Measurements from ENCODE around the gene RTN3. TPM values are rescaled to one million over a fixed set of nuclear protein-coding genes. Genes with fewer than 3 reads are reported as not detected.

The RTN3 gene
- polyA plus RNA-seq, 3 donors: 123 to 341 (median 232) TPM

DNA sequence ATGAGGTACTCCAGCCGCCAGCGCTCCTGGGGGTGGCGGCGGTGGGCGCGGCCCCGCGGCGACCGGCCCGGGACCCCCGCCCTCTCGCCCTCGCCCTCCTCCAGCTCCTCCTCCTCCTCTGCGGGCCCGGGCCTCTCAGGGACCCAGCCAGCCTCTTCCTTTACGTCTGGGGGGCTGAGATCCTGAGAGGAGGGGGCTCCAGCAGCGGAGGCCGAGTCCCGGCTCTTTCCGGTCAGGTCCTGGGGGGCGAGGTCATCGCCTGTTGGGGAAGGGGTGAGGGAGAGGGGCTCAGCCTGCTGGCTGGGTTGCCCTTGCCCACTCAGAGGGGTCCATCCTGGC is 83.0 kb downstream of the RTN3 start:
- intact Hi-C loops (cut with micrococcal nuclease): loop anchor here in 1 of 2 donors (10.0 kb wide), 1 partner anchor 380 kb away; no protein-coding TSS in a partner anchor
- Histone ChIP-seq H2AFZ (ENCODE audit: insufficient read depth, low read depth, low read length, poor library complexity, severe bottlenecking) (no peak overlapping the region), H3K27me3 (ENCODE audit: control insufficient read depth in 2 of 2, insufficient read depth in 2 of 2, low read length in 2 of 2) (peaks cover 0 to 2% of the 10 kb centered on the region in 2 donors), H3K4me3 (replicated peaks in 1 of 3; ENCODE audit: low read depth in 2 of 3, low read length in 3 of 3) (no peak overlapping the region), H4K20me1 (ENCODE audit: insufficient read depth, low read length) (peaks cover 22% of the 10 kb centered on the region), H3K79me2 (ENCODE audit: insufficient read depth, low read length) (no peaks in the 10 kb centered on the region), H3K9ac (ENCODE audit: insufficient read depth, low read length, poor library complexity, severe bottlenecking) (no peak overlapping the region), H3K36me3 (replicated peaks in 1 of 2; ENCODE audit: control insufficient read depth in 1 of 2, insufficient read depth in 2 of 2, low read length in 2 of 2) (peaks cover 13 to 19% of the 10 kb centered on the region in 2 donors), H3K4me1 (ENCODE audit: control insufficient read depth in 1 of 2, insufficient read depth in 2 of 2, low read length in 2 of 2) (peaks cover 7 to 18% of the 10 kb centered on the region in 2 donors), H3K4me2 (replicated peaks; ENCODE audit: extremely low read depth, low read length, poor library complexity, severe bottlenecking) (no peak overlapping the region), H3K9me3 (replicated peaks in 1 of 2; ENCODE audit: control insufficient read depth in 1 of 2, insufficient read depth in 1 of 2, low read length in 2 of 2) (no peaks in the 10 kb centered on the region), H3K27ac (ENCODE audit: low read depth in 1 of 2, low read length in 2 of 2) (no peak overlapping the region)
- peaks cover 2 to 12% (median 2%) of the 10 kb centered on the region in 3 donors for H3K27me3 Mint-ChIP-seq (ENCODE audit: low read depth in 3 of 3)
- no peak overlapping the region for H3K4me3 Mint-ChIP-seq
- H3K36me3 Mint-ChIP-seq: peaks cover 8 to 10% of the 10 kb centered on the region in 2 donors
- peaks cover 0 to 5% (median 0%) of the 10 kb centered on the region in 7 donors for H3K9me3 Mint-ChIP-seq
- TF ChIP-seq, protein P1, sequence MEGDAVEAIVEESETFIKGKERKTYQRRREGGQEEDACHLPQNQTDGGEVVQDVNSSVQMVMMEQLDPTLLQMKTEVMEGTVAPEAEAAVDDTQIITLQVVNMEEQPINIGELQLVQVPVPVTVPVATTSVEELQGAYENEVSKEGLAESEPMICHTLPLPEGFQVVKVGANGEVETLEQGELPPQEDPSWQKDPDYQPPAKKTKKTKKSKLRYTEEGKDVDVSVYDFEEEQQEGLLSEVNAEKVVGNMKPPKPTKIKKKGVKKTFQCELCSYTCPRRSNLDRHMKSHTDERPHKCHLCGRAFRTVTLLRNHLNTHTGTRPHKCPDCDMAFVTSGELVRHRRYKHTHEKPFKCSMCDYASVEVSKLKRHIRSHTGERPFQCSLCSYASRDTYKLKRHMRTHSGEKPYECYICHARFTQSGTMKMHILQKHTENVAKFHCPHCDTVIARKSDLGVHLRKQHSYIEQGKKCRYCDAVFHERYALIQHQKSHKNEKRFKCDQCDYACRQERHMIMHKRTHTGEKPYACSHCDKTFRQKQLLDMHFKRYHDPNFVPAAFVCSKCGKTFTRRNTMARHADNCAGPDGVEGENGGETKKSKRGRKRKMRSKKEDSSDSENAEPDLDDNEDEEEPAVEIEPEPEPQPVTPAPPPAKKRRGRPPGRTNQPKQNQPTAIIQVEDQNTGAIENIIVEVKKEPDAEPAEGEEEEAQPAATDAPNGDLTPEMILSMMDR (IDR thresholded peaks at IDR 0.05): no peak
- peaks cover 9% of the 10 kb centered on the region for H3K4me1 Mint-ChIP-seq
- H3K27ac Mint-ChIP-seq: no peak overlapping the region
- WGBS (ENCODE audit: insufficient coverage): over 99% methylated on average over 18 of the region's 23 CpGs
- DNase-seq: no peak

DNA sequence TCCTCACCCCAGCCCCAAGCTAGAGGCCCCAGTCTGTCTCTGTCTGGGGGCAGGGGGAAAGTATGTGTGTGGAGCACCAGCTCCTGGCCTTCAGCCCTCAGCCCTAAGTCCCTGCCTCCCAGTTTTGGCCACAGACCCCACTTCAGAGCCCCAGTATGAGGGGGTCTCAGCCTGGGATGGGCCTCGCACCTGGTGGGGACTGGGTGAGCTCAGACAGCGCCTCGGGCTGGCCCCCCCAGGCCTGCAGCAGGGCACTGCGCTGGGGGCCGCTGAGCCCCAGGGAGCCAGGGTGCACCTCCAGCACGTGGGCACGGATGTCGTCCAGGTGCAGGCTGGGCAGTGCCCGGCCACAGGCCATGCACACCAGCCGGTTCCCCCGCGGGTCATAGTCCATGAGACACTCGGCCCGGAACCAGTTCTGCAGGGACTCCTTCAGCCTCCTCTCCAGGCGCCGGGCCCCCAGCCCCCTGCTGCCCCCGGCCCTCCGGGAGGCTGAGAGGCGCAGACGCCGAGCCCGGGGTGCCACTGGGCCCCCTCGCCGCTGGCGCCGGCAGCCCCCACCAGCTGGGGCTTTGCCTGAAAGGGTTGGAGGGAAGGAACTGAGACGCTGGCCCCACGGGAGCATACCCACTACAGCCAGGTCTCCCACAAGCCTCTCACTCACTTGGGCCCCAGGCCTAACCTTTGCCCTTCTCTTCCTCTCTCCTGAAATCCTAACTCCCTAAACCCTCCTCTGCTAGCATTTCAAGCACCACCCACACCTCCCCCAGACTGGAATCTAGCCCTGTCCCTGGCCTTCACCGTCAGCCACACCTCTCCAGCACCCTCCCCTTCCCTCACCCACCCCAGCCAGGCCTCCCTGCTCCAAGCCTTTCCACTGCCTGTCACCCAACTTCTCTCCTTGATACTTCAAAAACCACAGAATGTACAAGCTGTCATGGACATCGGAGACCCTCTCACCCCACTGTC is 83.7 kb downstream of the RTN3 start:
- H3K4me2 ChIP-seq (replicated peaks; ENCODE audit: extremely low read depth, low read length, poor library complexity, severe bottlenecking): no peak overlapping the region
- WGBS (ENCODE audit: insufficient coverage): 94% methylated on average over 16 of the region's 30 CpGs
- no peak overlapping the region for H3K4me3 ChIP-seq (replicated peaks in 1 of 3; ENCODE audit: low read depth in 2 of 3, low read length in 3 of 3)
- intact Hi-C loops (cut with micrococcal nuclease): loop anchor here (5.0 to 10.0 kb wide), 3 partner anchors 182 to 382 kb away; no protein-coding TSS in a partner anchor
- peaks cover 3 to 4% of the 10 kb centered on the region in 2 donors for H3K9me3 ChIP-seq (replicated peaks in 1 of 2; ENCODE audit: control insufficient read depth in 1 of 2, insufficient read depth in 1 of 2, low read length in 2 of 2)
- Mint-ChIP-seq H3K4me1 (peaks cover 12% of the 10 kb centered on the region), H3K36me3 (peaks cover 3 to 4% of the 10 kb centered on the region in 2 donors), H3K4me3 (no peak overlapping the region), H3K27ac (peak overlapping the region in 1 of 7 donors; percentile 68), H3K27me3 (ENCODE audit: low read depth in 3 of 3) (peaks cover 3 to 18% (median 6%) of the 10 kb centered on the region in 3 donors), H3K9me3 (peaks cover 0 to 5% (median 3%) of the 10 kb centered on the region in 7 donors)
- no peak overlapping the region for H3K27ac ChIP-seq (ENCODE audit: low read depth in 1 of 2, low read length in 2 of 2)
- DNase-seq: no peak
- H3K79me2 ChIP-seq (ENCODE audit: insufficient read depth, low read length): no peaks in the 10 kb centered on the region
- H4K20me1 ChIP-seq (ENCODE audit: insufficient read depth, low read length): peaks cover 20% of the 10 kb centered on the region
- TF ChIP-seq, protein P1 (IDR thresholded peaks at IDR 0.05): no peak
- H3K27me3 ChIP-seq (ENCODE audit: control insufficient read depth in 2 of 2, insufficient read depth in 2 of 2, low read length in 2 of 2): peaks cover 6 to 8% of the 10 kb centered on the region in 2 donors
- peaks cover 7 to 12% of the 10 kb centered on the region in 2 donors for H3K36me3 ChIP-seq (replicated peaks in 1 of 2; ENCODE audit: control insufficient read depth in 1 of 2, insufficient read depth in 2 of 2, low read length in 2 of 2)
- no peak overlapping the region for H3K9ac ChIP-seq (ENCODE audit: insufficient read depth, low read length, poor library complexity, severe bottlenecking)
- no peak overlapping the region for H2AFZ ChIP-seq (ENCODE audit: insufficient read depth, low read depth, low read length, poor library complexity, severe bottlenecking)
- H3K4me1 ChIP-seq (ENCODE audit: control insufficient read depth in 1 of 2, insufficient read depth in 2 of 2, low read length in 2 of 2): peaks cover 13 to 24% of the 10 kb centered on the region in 2 donors

All from CD14-positive monocyte (primary cell).